Measurements from ENCODE around the gene SAMD11. TPM values are rescaled to one million over a fixed set of nuclear protein-coding genes. Genes with fewer than 3 reads are reported as not detected.

Gene SAMD11
- total RNA-seq, 2 experiments from 2014 or later, result not detected

GRCh38 chr1:966135-966703, 42.5 kb downstream of the SAMD11 start, which contains the start of gene PLEKHN1:
Gene PLEKHN1, plus strand, starts transcription at chr1:966482. Its CDS starts 50 bp downstream, at chr1:966532.
- Mint-ChIP-seq H3K36me3 (ENCODE audit: low read depth) (no peaks in the 10 kb centered on the region), H3K4me3 (peak within 1 kb of the TSS; percentile 78), H3K9me3 (no peaks in the 10 kb centered on the region), H3K27me3 (peaks cover 17% of the 10 kb centered on the region), H3K27ac (no peak within 1 kb of the TSS), H3K4me1 (ENCODE audit: low read depth) (no peaks in the 10 kb centered on the region)
- Histone ChIP-seq H3K4me3 (ENCODE audit: low read length) (peak within 1 kb of the TSS; percentile 67), H3K27ac (ENCODE audit: low read depth in 1 of 2, low read length in 2 of 2) (no peak within 1 kb of the TSS), H3K4me1 (ENCODE audit: insufficient read depth, low read length) (peaks cover 29% of the 10 kb centered on the region), H3K27me3 (ENCODE audit: control insufficient read depth in 1 of 2, insufficient read depth in 2 of 2, low read length in 2 of 2) (peaks cover 6 to 9% of the 10 kb centered on the region in 2 experiments), H3K9me3 (ENCODE audit: control insufficient read depth in 1 of 2, insufficient read depth in 1 of 2, low read length in 2 of 2) (peaks cover 0 to under 1% of the 10 kb centered on the region in 2 experiments), H3K36me3 (ENCODE audit: insufficient read depth, low read length) (no peaks in the 10 kb centered on the region)
- POLR2A ChIA-PET, result interaction anchor here (1.0 to 1.1 kb wide), 3 partner anchors 97 to 266 kb away, joined by 3 to 6 read pairs (median 4); partner anchors contain the start of gene B3GALT6
- ATAC-seq (ENCODE audit: poor library complexity) (peak; percentile 22), DNase-seq (peak in 5 of 14 experiments; percentile 26 to 59 (median 44))
- CTCF ChIA-PET, result interaction anchor here (0.8 to 1.2 kb wide), 5 partner anchors 25 to 156 kb away, joined by 3 to 4 read pairs (median 3); no protein-coding TSS in a partner anchor
- no peak for TF ChIP-seq CTCF (IDR thresholded peaks at IDR 0.05)
- intact Hi-C loops (cut with DNase I, micrococcal nuclease), result no loop called here

- H3K27ac Mint-ChIP-seq, result no peak overlapping the region
- POLR2A ChIA-PET, result interaction anchor here (0.9 to 1.1 kb wide), 4 partner anchors 10 to 265 kb away, joined by 3 to 6 read pairs (median 4); partner anchors contain the start of gene B3GALT6
- TF ChIP-seq CTCF (IDR thresholded peaks at IDR 0.05), result no peak
Measured at GRCh38 chr1:966704-967300, 43.1 kb downstream of the SAMD11 start.

GRCh38 chr1:967466-968343, 44.0 kb downstream of the SAMD11 start:
- intact Hi-C loops (cut with DNase I, micrococcal nuclease), result no loop called here
- Mint-ChIP-seq H3K36me3 (ENCODE audit: low read depth) (no peaks in the 10 kb centered on the region), H3K4me3 (peak overlapping the region; percentile 45), H3K4me1 (ENCODE audit: low read depth) (no peaks in the 10 kb centered on the region), H3K9me3 (no peaks in the 10 kb centered on the region), H3K27ac (no peak overlapping the region), H3K27me3 (peaks cover 17% of the 10 kb centered on the region)
- no peak overlapping the region for H3K4me3 ChIP-seq (ENCODE audit: low read length)
- peaks cover 0 to 6% of the 10 kb centered on the region in 2 experiments for H3K9me3 ChIP-seq (ENCODE audit: control insufficient read depth in 1 of 2, insufficient read depth in 1 of 2, low read length in 2 of 2)
- TF ChIP-seq CTCF (IDR thresholded peaks at IDR 0.05), result no peak
- H3K27me3 ChIP-seq (ENCODE audit: control insufficient read depth in 1 of 2, insufficient read depth in 2 of 2, low read length in 2 of 2), result peaks cover 15 to 16% of the 10 kb centered on the region in 2 experiments
- DNase-seq (no peak), ATAC-seq (ENCODE audit: poor library complexity) (no peak)
- H3K4me1 ChIP-seq (ENCODE audit: insufficient read depth, low read length), result peaks cover 20% of the 10 kb centered on the region
- CTCF ChIA-PET, result interaction anchor here (1.0 to 1.1 kb wide), 2 partner anchors 63 to 155 kb away, joined by 3 read pairs; no protein-coding TSS in a partner anchor
- POLR2A ChIA-PET, result interaction anchor here (0.9 to 1.1 kb wide), 2 partner anchors 9 to 98 kb away, joined by 3 to 6 read pairs; no protein-coding TSS in a partner anchor
- H3K36me3 ChIP-seq (ENCODE audit: insufficient read depth, low read length), result no peaks in the 10 kb centered on the region
- no peak overlapping the region for H3K27ac ChIP-seq (ENCODE audit: low read depth in 1 of 2, low read length in 2 of 2)

More at GRCh38 chr1:966704-967300, 43.1 kb downstream of the SAMD11 start:
- Histone ChIP-seq H3K36me3 (ENCODE audit: insufficient read depth, low read length) (no peaks in the 10 kb centered on the region), H3K4me1 (ENCODE audit: insufficient read depth, low read length) (peaks cover 23% of the 10 kb centered on the region), H3K27ac (ENCODE audit: low read depth in 1 of 2, low read length in 2 of 2) (no peak overlapping the region), H3K27me3 (ENCODE audit: control insufficient read depth in 1 of 2, insufficient read depth in 2 of 2, low read length in 2 of 2) (peaks cover 9 to 14% of the 10 kb centered on the region in 2 experiments), H3K9me3 (ENCODE audit: control insufficient read depth in 1 of 2, insufficient read depth in 1 of 2, low read length in 2 of 2) (peaks cover 0 to 6% of the 10 kb centered on the region in 2 experiments), H3K4me3 (ENCODE audit: low read length) (peak overlapping the region; percentile 67)
- ATAC-seq (ENCODE audit: poor library complexity) (peak; percentile 93), DNase-seq (peak; percentile 50 to 93 (median 82))
- H3K4me3 Mint-ChIP-seq, result peak overlapping the region; percentile 78
- H3K36me3 Mint-ChIP-seq (ENCODE audit: low read depth), result no peaks in the 10 kb centered on the region
- no peaks in the 10 kb centered on the region for H3K4me1 Mint-ChIP-seq (ENCODE audit: low read depth)
- H3K9me3 Mint-ChIP-seq, result no peaks in the 10 kb centered on the region
- peaks cover 17% of the 10 kb centered on the region for H3K27me3 Mint-ChIP-seq
- intact Hi-C loops (cut with DNase I, micrococcal nuclease), result no loop called here
- CTCF ChIA-PET, result interaction anchor here (0.8 to 1.2 kb wide), 5 partner anchors 26 to 156 kb away, joined by 3 to 4 read pairs (median 3); no protein-coding TSS in a partner anchor
